Upper lobe of right lung (tissue), 1 donor: ENCODE measurements around the gene MSH4. TPM values are rescaled to one million over a fixed set of nuclear protein-coding genes. Genes with fewer than 3 reads are reported as not detected.
"Not testable (repeated sequence)": the region's sequence is repeated elsewhere in the genome, so short reads cannot be mapped to it uniquely, and the experiment has no call there.

Experiments
- ATAC-seq: fragments of 200-7000 bp; cut with Tn5 transposase; one replicate; pipeline ENCODE4 v1.9.1; 2020; ENCODE audit warnings: mild to moderate bottlenecking, moderate library complexity
- DNase-seq: peaks from one replicate; pipeline ENCODE4 v3.0.0-alpha.2; 2020
- H3K27ac ChIP-seq: fragments of 200-600 bp; one replicate; pipeline ENCODE4 v1.8.0; 2022
- H3K27me3 ChIP-seq: fragments of 200-600 bp; one replicate; pipeline ENCODE4 v1.8.0; 2022; ENCODE audit warnings: mild to moderate bottlenecking
- H3K36me3 ChIP-seq: fragments of 200-600 bp; one replicate; pipeline ENCODE4 v1.8.0; 2022
- H3K4me1 ChIP-seq: fragments of 200-600 bp; one replicate; pipeline ENCODE4 v1.8.0; 2022
- H3K4me3 ChIP-seq: fragments of 200-600 bp; one replicate; pipeline ENCODE4 v1.8.0; 2022; ENCODE audit warnings: mild to moderate bottlenecking
- H3K9me3 ChIP-seq: fragments of 200-600 bp; one replicate; pipeline ENCODE4 v1.8.0; 2022
- CTCF ChIP-seq: fragments of 200-600 bp; IDR thresholded peaks from one replicate; pipeline ENCODE4 v1.8.0; 2022; ENCODE audit warnings: antibody characterized with exemption
- intact Hi-C: fragments of 100-400 bp; cut with DNase I; formaldehyde crosslinking; loops from one replicate; pipeline ENCODE4 v1.11.0; 2022
- total RNA-seq: library from RNA; stranded (reverse); fragmentation: NEBNext Ultra II Directional; extraction: Animal tissue kit (Norgen Biotek cat#: 25700); gene quantifications from one replicate; pipeline ENCODE4 v1.2.1, GENCODE V29; 2021
- donor health status: DM: no; HTN: yes; CAD: no; lungs with severe emphysema.

Gene MSH4
- total RNA-seq, 1 donor from 2014 or later = 0.96 TPM

GRCh38 chr1:75770761-75771160 is 25.9 kb upstream of the MSH4 start:
- no peaks in the 10 kb centered on the region for H3K36me3 ChIP-seq
- no peak for TF ChIP-seq CTCF
- H3K4me1 ChIP-seq = no peaks in the 10 kb centered on the region
- DNase-seq (no peak), ATAC-seq (no peak)
- no peaks in the 10 kb centered on the region for H3K9me3 ChIP-seq
- H3K27ac ChIP-seq = no peak overlapping the region
- intact Hi-C loops = no loop called here
- no peaks in the 10 kb centered on the region for H3K27me3 ChIP-seq
- no peak overlapping the region for H3K4me3 ChIP-seq

GRCh38 chr1:75771978-75772377 is 24.7 kb upstream of the MSH4 start:
- intact Hi-C loops = no loop called here
- no peak for TF ChIP-seq CTCF
- Histone ChIP-seq H3K36me3 (no peaks in the 10 kb centered on the region), H3K4me1 (no peaks in the 10 kb centered on the region), H3K4me3 (no peak overlapping the region), H3K27ac (no peak overlapping the region), H3K27me3 (no peaks in the 10 kb centered on the region), H3K9me3 (no peaks in the 10 kb centered on the region)
- ATAC-seq = no peak
- no peak for DNase-seq

GRCh38 chr1:75777812-75778211 is 18.9 kb upstream of the MSH4 start:
- H3K4me1 ChIP-seq, H3K27ac ChIP-seq, ATAC-seq, H3K36me3 ChIP-seq, intact Hi-C loops, H3K27me3 ChIP-seq, H3K4me3 ChIP-seq, DNase-seq, H3K9me3 ChIP-seq: not testable (repeated sequence)

GRCh38 chr1:75778694-75779093 is 18.0 kb upstream of the MSH4 start:
- ATAC-seq, H3K4me3 ChIP-seq, H3K36me3 ChIP-seq, H3K27ac ChIP-seq, H3K9me3 ChIP-seq, H3K27me3 ChIP-seq, intact Hi-C loops, DNase-seq, H3K4me1 ChIP-seq: not testable (repeated sequence)

- H3K9me3 ChIP-seq, DNase-seq, H3K4me1 ChIP-seq, H3K27me3 ChIP-seq, H3K36me3 ChIP-seq, H3K4me3 ChIP-seq, H3K27ac ChIP-seq, intact Hi-C loops, ATAC-seq: not testable (repeated sequence)
These were observed 16.5 kb upstream of the MSH4 start for GRCh38 chr1:75780183-75780582.

GRCh38 chr1:75783920-75784319 is 12.8 kb upstream of the MSH4 start:
- H3K4me1 ChIP-seq = peaks cover 20% of the 10 kb centered on the region
- H3K36me3 ChIP-seq, H3K9me3 ChIP-seq, intact Hi-C loops, H3K27ac ChIP-seq, H3K27me3 ChIP-seq, DNase-seq, ATAC-seq, H3K4me3 ChIP-seq: not testable (repeated sequence)

GRCh38 chr1:75785320-75785982 is 11.2 kb upstream of the MSH4 start:
- Histone ChIP-seq H3K27me3 (no peaks in the 10 kb centered on the region), H3K4me1 (peaks cover 35% of the 10 kb centered on the region), H3K4me3 (peak overlapping the region; percentile 77), H3K36me3 (peaks cover 20% of the 10 kb centered on the region), H3K27ac (peak overlapping the region; percentile 86), H3K9me3 (no peaks in the 10 kb centered on the region)
- DNase-seq (no peak), ATAC-seq (peak; percentile 16)
- no peak for TF ChIP-seq CTCF
- intact Hi-C loops = no loop called here
